ENCODE results near the gene MCCC1. TPM values are rescaled to one million over a fixed set of nuclear protein-coding genes. Genes with fewer than 3 reads are reported as not detected.

The MCCC1 gene
- total RNA-seq, 1 donor from 2014 or later, result 19.8 TPM

DNA sequence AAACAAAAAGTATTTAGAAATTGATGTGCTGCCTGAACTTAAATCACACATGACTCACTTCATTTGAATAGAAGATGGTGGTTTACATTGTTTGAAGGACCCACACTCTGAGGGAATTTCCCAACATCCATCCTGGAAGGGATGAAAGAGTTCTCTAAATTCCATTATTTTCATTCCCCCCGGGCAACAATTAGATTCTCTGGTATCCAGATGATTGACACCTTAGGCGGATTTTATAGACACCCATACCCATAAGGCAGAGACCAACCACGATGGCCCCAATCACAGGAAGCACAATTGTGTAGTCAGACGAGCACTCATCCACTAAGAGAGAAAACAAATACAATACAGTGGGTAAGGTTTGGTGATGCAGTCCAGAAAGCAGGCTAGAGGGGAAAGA, 24.6 kb upstream of the MCCC1 start:
- Mint-ChIP-seq H3K27me3 (ENCODE audit: unreplicated experiment) (no peaks in the 10 kb centered on the region), H3K4me3 (ENCODE audit: unreplicated experiment) (no peak overlapping the region), H3K36me3 (ENCODE audit: low read depth, unreplicated experiment) (no peaks in the 10 kb centered on the region), H3K4me1 (ENCODE audit: unreplicated experiment) (no peaks in the 10 kb centered on the region), H3K27ac (ENCODE audit: unreplicated experiment) (no peak overlapping the region), H3K9me3 (ENCODE audit: unreplicated experiment) (peaks cover 3% of the 10 kb centered on the region)
- TF ChIP-seq, protein P1, sequence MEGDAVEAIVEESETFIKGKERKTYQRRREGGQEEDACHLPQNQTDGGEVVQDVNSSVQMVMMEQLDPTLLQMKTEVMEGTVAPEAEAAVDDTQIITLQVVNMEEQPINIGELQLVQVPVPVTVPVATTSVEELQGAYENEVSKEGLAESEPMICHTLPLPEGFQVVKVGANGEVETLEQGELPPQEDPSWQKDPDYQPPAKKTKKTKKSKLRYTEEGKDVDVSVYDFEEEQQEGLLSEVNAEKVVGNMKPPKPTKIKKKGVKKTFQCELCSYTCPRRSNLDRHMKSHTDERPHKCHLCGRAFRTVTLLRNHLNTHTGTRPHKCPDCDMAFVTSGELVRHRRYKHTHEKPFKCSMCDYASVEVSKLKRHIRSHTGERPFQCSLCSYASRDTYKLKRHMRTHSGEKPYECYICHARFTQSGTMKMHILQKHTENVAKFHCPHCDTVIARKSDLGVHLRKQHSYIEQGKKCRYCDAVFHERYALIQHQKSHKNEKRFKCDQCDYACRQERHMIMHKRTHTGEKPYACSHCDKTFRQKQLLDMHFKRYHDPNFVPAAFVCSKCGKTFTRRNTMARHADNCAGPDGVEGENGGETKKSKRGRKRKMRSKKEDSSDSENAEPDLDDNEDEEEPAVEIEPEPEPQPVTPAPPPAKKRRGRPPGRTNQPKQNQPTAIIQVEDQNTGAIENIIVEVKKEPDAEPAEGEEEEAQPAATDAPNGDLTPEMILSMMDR (IDR thresholded peaks at IDR 0.05; ENCODE audit: unreplicated experiment), result no peak
- DNase-seq (ENCODE audit: low spot score), result no peak

DNA sequence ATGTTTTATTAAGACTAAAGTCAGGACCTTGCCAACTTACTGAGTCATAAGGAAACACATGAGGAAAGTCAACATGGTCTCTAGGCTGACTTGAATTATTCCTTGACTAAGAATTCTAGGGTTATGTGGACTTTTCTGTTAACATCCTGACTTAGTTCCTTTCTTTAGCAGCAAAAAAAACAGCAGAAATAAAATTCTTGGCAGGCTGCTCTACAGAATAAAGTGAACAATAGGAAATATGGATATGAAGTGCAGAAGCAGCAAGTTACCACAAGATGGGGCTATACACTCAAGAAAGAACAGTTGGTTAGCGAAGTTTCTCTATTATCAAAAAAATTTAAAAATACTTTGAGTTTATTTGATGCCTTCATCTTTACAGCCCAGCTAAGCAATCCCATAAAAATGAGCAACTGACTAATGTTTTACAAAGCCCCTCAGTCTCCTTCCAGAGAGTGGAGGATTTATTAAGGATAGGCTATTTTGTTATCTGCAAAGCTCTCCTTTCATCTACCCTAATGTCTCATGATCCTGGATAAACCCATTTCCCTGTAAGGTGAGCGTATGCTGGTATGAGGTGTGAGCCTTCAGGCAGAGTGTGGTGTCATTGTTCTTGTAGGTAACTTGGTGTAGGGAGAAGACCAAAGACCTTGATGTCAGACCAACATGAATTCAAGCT, 23.1 kb upstream of the MCCC1 start:
- no peaks in the 10 kb centered on the region for H3K4me1 Mint-ChIP-seq (ENCODE audit: unreplicated experiment)
- TF ChIP-seq, protein P1 (IDR thresholded peaks at IDR 0.05; ENCODE audit: unreplicated experiment), result peak; percentile 92
- H3K27ac Mint-ChIP-seq (ENCODE audit: unreplicated experiment), result no peak overlapping the region
- H3K27me3 Mint-ChIP-seq (ENCODE audit: unreplicated experiment), result peaks cover 3% of the 10 kb centered on the region
- H3K4me3 Mint-ChIP-seq (ENCODE audit: unreplicated experiment), result no peak overlapping the region
- no peak for DNase-seq (ENCODE audit: low spot score)
- no peaks in the 10 kb centered on the region for H3K36me3 Mint-ChIP-seq (ENCODE audit: low read depth, unreplicated experiment)
- H3K9me3 Mint-ChIP-seq (ENCODE audit: unreplicated experiment), result no peaks in the 10 kb centered on the region

DNA sequence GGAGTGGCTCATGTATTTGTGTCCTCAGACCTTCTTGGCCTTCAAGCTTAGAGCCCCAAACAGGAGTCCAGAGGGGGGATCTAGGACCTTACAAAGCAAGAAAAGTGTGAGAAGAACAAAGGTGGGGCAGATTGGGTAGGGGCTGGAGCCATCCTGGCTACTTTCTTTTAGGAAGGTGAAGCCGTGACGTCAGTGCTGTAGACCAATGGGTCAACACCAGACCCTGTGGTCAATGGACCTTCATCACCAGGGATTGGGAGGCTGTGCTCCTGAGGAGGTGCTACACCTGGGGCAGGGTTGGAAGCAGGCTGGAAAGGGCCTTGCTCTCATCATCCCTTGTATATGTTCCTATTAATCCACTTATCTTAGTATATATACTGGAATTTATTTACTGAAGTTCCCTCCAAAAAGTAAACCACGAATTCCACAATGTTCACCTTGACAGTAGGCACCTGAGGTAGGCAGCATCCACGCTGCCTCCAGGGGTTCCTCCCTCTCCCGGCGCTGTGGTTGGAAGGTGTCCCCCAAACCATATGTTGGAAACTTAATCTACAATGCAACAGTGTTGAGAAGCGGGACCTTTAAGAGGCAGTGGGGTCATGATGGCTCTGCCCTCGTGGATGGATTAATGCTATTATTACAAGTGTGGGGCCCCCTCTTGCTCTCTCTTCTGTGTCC, 21.4 kb upstream of the MCCC1 start:
- Mint-ChIP-seq H3K36me3 (ENCODE audit: low read depth, unreplicated experiment) (no peaks in the 10 kb centered on the region), H3K9me3 (ENCODE audit: unreplicated experiment) (no peaks in the 10 kb centered on the region), H3K27me3 (ENCODE audit: unreplicated experiment) (peaks cover 3% of the 10 kb centered on the region), H3K27ac (ENCODE audit: unreplicated experiment) (no peak overlapping the region), H3K4me3 (ENCODE audit: unreplicated experiment) (no peak overlapping the region), H3K4me1 (ENCODE audit: unreplicated experiment) (no peaks in the 10 kb centered on the region)
- TF ChIP-seq, protein P1 (IDR thresholded peaks at IDR 0.05; ENCODE audit: unreplicated experiment), result no peak
- no peak for DNase-seq (ENCODE audit: low spot score)

DNA sequence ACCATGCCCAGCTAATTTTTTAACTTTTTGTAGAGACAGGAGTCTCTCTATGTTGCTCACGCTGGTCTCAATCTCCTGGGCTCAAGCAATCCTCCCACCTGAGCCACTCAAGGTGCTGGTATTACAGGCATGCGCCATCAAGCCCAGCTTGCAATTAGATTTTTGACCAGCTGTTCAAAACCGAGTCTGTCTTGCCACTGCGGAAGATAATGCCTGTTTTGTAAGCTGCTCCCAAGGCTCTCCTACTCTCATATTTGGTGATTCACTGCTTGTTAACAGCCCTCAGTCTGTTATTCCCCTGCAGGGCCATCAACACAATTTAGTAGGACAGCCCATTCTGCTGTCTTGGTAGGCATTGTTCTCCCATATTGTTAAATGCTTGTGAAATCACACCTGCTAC, 17.8 kb upstream of the MCCC1 start:
- H3K27ac Mint-ChIP-seq (ENCODE audit: unreplicated experiment), result no peak overlapping the region
- H3K9me3 Mint-ChIP-seq (ENCODE audit: unreplicated experiment), result no peaks in the 10 kb centered on the region
- H3K36me3 Mint-ChIP-seq (ENCODE audit: low read depth, unreplicated experiment), result no peaks in the 10 kb centered on the region
- TF ChIP-seq, protein P1 (IDR thresholded peaks at IDR 0.05; ENCODE audit: unreplicated experiment), result no peak
- DNase-seq (ENCODE audit: low spot score), result no peak
- peaks cover 4% of the 10 kb centered on the region for H3K27me3 Mint-ChIP-seq (ENCODE audit: unreplicated experiment)
- no peak overlapping the region for H3K4me3 Mint-ChIP-seq (ENCODE audit: unreplicated experiment)
- H3K4me1 Mint-ChIP-seq (ENCODE audit: unreplicated experiment), result peaks cover 4% of the 10 kb centered on the region

DNA sequence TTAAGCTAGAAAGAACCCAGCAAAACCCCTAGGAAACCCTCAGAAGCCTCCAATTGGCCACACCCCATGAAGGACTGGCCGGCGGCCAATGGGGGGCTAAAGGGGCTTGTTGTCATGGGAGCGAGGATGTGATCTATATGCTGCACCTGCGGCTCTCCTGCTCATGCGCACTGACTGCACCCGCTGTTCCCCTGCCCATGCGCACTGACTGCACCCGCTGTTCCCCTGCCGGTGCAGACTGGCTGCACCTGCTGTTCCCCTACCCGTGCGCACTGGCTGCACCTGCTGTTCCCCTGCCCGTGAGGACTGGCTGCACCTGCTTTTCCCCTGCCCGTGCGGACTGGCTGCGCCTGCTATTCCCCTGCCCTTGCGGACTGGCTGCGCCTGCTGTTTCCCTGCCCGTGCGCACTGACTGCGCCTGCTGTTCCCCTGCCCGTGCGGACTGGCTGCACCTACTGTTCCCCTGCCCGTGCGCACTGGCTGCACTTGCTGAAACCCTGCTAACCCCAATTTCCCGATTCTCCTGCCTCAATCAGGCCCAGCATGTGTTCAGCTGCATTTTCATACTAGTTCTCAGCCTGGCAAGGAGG, 16.8 kb upstream of the MCCC1 start:
- H3K4me1 Mint-ChIP-seq (ENCODE audit: unreplicated experiment), result peaks cover 4% of the 10 kb centered on the region
- no peak overlapping the region for H3K27ac Mint-ChIP-seq (ENCODE audit: unreplicated experiment)
- DNase-seq (ENCODE audit: low spot score), result peak; percentile 46

More for the DNA sequence above, 16.8 kb upstream of the MCCC1 start:
- TF ChIP-seq, protein P1 (IDR thresholded peaks at IDR 0.05; ENCODE audit: unreplicated experiment), result no peak
- peak overlapping the region; percentile 67 for H3K4me3 Mint-ChIP-seq (ENCODE audit: unreplicated experiment)
- H3K9me3 Mint-ChIP-seq (ENCODE audit: unreplicated experiment), result no peaks in the 10 kb centered on the region
- H3K36me3 Mint-ChIP-seq (ENCODE audit: low read depth, unreplicated experiment), result no peaks in the 10 kb centered on the region
- H3K27me3 Mint-ChIP-seq (ENCODE audit: unreplicated experiment), result peaks cover 4% of the 10 kb centered on the region
